ENCODE data around the gene FXYD1. TPM values are rescaled to one million over a fixed set of nuclear protein-coding genes. Genes with fewer than 3 reads are reported as not detected.

The FXYD1 gene
- total RNA-seq, 4 donors from 2014 or later = 28.7 to 108 (median 37.8) TPM

- TF ChIP-seq, protein P1, sequence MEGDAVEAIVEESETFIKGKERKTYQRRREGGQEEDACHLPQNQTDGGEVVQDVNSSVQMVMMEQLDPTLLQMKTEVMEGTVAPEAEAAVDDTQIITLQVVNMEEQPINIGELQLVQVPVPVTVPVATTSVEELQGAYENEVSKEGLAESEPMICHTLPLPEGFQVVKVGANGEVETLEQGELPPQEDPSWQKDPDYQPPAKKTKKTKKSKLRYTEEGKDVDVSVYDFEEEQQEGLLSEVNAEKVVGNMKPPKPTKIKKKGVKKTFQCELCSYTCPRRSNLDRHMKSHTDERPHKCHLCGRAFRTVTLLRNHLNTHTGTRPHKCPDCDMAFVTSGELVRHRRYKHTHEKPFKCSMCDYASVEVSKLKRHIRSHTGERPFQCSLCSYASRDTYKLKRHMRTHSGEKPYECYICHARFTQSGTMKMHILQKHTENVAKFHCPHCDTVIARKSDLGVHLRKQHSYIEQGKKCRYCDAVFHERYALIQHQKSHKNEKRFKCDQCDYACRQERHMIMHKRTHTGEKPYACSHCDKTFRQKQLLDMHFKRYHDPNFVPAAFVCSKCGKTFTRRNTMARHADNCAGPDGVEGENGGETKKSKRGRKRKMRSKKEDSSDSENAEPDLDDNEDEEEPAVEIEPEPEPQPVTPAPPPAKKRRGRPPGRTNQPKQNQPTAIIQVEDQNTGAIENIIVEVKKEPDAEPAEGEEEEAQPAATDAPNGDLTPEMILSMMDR (IDR thresholded peaks at IDR 0.05; ENCODE audit: low read depth) = no peak
These were observed 12.8 kb downstream of the FXYD1 start for GRCh38 chr19:35151273-35152065.

- TF ChIP-seq, protein P1 (IDR thresholded peaks at IDR 0.05; ENCODE audit: low read depth) = no peak
These were observed 15.3 kb downstream of the FXYD1 start for GRCh38 chr19:35153701-35154524.

DNA sequence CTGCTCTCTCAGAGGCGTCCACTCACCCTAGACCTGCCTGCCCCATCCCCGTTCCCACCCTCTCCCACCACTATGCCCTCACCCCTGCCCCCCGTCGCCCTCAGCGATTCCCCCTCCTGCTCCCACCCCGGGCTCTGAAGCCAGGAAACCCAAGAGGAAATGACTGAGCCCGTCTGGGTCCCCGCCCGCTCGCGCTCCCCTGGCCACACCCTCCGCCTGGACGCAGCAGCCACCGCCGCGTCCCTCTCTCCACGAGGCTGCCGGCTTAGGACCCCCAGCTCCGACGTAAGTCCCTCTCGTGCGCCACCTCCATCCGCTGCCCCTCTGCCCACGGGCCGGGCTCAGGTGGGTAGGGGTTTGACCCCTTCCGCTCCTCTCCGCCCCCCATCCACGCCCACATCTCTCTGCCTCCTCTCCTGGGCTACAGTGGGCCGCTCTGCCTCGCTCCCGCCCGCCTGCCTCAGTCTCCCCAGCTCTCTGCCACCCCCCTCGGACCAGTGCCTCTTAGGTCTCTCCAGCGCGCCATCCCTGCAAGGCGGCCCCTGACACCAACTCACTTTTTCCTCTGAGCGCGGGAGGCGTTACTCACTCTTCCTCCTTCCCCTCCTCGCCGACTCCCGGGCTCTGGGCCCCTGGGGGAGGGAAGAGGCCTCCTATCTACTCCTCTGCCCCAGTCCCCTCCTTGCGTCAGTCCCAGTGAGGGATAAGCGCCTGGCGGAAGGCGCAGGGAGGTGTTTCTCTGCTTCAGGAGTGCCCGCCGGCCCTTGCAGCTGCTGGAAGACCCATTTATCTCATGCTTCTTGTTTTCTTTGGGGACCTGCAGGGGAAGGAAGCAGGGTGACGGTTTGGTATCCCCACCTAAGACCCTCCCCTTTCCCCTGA lies 16.1 kb downstream of the FXYD1 start, which contains the start of gene FXYD5:
Gene FXYD5 (plus strand): TSS at position 211 of the 882 bp plus-strand sequence. CDS start 816 bp downstream, outside the sequence.
- TF ChIP-seq, protein P1 (IDR thresholded peaks at IDR 0.05; ENCODE audit: low read depth) = no peak

- TF ChIP-seq, protein P1 (IDR thresholded peaks at IDR 0.05; ENCODE audit: low read depth) = no peak
These were observed 16.8 kb downstream of the FXYD1 start for GRCh38 chr19:35155441-35155840.

DNA sequence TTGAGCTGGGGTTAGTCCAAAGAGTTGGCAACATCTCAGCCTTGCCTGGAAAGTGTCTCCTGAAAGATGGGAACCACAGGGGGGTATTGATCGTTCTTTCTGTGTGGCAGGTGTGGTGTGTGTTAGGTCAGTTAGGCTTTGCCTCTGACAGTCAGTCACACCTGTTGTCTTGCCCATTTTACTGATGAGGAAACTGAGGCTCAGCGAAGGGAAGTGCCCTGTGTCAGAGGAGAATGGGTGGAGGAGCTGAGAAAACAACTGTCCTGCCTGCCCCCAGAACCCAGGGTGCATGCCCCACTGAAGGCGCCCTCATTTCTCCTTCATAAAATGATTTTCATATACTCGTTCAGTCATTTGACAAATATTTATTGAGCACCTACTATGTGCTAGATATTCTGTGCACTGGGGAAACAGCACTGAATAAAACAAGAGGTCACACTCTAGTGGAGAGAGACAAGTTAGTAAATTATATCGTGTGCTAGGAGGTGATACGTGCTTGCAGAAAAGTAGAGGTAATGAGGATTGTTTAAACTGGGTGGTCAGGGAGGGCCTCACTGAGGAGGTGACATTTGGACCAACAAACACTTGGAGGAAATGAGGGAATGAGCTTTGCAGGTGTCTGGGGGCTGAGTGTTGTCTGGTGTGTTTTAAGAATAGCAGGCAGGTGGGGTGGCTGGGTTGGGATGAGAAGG lies 17.5 kb downstream of the FXYD1 start:
- TF ChIP-seq, protein P1 (IDR thresholded peaks at IDR 0.05; ENCODE audit: low read depth) = no peak

- TF ChIP-seq, protein P1 (IDR thresholded peaks at IDR 0.05; ENCODE audit: low read depth) = no peak
These were observed 18.0 kb downstream of the FXYD1 start for GRCh38 chr19:35156673-35157014.

Data from subcutaneous adipose tissue (tissue), 4 donors.